NT2/D1 (cell line): ENCODE measurements around the gene DNMT1.

ENCODE experiments used
- YY1 ChIP-seq: IDR thresholded peaks from 2 replicates; pipeline ENCODE4 v1.6.1; 2011; ENCODE audit not compliant: insufficient read length, insufficient read depth
- ZNF274 ChIP-seq: IDR thresholded peaks from 2 replicates; pipeline ENCODE4 v1.6.1; 2011; ENCODE audit warnings: mild to moderate bottlenecking, low read depth, low read length

DNA sequence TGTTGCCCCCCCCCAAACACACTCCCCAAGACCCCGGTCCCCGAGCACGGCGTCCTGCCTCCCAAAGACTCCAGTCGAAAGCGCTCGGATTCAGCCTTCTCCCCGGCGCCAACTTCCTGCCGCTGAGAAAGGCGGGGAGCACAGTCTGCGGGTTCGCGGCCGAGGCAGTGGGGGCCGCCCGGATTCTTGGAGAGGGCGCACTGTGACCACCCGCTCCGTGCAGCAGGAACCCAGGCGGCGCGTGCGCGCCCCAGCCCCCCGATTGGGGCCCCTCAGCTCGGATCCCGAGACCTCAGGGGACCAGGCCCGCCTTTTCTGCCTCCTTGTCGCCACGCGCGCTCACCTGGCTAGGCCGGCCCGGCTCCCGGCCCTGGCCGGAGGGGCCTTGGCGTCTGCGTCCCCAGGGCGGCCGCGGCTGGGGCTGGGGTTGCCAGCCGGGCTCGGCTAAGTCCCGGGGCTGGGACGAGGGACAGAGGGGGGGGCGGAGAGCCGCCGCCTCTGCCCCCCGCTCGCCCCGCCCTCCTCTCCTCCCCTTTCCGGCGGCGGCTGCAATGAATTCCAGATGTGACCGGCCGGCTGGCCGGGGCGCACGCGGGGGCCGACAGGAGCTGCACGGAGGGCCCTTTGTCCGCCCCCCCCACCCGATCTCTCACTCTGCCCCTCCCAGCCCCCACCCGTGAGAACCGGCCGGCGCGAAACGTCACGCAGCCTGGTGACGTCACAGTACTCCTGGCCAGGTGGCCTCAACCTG, 36.3 kb upstream of the DNMT1 start, which contains the start of gene S1PR2:
- TF ChIP-seq ZNF274: no peak
- no peak for TF ChIP-seq YY1
